ENCODE measurements around the gene MR1.

DNA sequence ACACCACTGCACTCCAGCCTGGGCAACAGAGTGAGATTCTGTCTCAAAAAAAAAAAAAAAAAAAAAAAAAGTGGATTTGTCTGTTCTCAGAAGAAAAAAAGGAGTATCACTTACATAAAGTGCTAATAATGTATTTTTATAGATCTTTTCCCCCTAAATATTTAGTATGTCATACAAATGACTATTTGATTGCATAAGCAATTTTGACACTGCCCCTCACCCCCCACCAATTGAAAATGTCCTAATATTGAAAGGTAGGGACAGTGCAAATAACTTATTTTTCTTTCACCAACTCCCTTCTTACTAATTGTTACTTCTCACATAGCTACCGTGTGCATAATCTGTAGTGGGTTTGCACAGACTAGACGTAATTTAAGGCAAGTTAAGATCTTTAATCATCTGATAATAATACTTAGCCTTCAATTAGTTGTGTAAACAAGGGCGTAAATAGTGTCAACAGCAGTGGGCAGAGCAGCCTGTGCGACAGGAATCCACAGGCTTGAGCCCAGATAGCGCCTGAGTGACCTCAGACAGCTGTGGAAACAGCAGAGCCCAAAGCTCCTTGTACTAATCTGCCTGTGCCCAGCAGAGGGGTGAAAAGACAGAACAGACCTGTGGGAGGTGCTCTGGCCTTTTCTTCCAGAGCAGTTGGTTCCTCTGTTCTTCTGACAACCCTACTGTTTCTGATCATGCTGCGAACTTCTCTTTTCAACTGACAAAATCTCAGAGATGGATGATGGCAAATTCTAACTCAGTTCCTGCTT, 50.2 kb downstream of the MR1 start:
- TF ChIP-seq, protein P1, sequence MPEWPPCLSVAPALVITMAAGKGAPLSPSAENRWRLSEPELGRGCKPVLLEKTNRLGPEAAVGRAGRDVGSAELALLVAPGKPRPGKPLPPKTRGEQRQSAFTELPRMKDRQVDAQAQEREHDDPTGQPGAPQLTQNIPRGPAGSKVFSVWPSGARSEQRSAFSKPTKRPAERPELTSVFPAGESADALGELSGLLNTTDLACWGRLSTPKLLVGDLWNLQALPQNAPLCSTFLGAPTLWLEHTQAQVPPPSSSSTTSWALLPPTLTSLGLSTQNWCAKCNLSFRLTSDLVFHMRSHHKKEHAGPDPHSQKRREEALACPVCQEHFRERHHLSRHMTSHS (tag by site-specific recombination; IDR thresholded peaks at IDR 0.05) = no peak
- no peak for TF ChIP-seq ZSCAN16 (tag by site-specific recombination; IDR thresholded peaks at IDR 0.05)
- TF ChIP-seq, protein P2, sequence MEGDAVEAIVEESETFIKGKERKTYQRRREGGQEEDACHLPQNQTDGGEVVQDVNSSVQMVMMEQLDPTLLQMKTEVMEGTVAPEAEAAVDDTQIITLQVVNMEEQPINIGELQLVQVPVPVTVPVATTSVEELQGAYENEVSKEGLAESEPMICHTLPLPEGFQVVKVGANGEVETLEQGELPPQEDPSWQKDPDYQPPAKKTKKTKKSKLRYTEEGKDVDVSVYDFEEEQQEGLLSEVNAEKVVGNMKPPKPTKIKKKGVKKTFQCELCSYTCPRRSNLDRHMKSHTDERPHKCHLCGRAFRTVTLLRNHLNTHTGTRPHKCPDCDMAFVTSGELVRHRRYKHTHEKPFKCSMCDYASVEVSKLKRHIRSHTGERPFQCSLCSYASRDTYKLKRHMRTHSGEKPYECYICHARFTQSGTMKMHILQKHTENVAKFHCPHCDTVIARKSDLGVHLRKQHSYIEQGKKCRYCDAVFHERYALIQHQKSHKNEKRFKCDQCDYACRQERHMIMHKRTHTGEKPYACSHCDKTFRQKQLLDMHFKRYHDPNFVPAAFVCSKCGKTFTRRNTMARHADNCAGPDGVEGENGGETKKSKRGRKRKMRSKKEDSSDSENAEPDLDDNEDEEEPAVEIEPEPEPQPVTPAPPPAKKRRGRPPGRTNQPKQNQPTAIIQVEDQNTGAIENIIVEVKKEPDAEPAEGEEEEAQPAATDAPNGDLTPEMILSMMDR (tag by site-specific recombination; IDR thresholded peaks at IDR 0.05) = peak; percentile 67; the same call in 1 of the 2 replicates
- no peak for TF ChIP-seq ZSCAN30 (tag by site-specific recombination; IDR thresholded peaks at IDR 0.05)
- no peak for TF ChIP-seq KLF16 (tag by site-specific recombination; IDR thresholded peaks at IDR 0.05)
- TF ChIP-seq ZBTB1 (tag by site-specific recombination; IDR thresholded peaks at IDR 0.05) = no peak
- TF ChIP-seq, protein P3, sequence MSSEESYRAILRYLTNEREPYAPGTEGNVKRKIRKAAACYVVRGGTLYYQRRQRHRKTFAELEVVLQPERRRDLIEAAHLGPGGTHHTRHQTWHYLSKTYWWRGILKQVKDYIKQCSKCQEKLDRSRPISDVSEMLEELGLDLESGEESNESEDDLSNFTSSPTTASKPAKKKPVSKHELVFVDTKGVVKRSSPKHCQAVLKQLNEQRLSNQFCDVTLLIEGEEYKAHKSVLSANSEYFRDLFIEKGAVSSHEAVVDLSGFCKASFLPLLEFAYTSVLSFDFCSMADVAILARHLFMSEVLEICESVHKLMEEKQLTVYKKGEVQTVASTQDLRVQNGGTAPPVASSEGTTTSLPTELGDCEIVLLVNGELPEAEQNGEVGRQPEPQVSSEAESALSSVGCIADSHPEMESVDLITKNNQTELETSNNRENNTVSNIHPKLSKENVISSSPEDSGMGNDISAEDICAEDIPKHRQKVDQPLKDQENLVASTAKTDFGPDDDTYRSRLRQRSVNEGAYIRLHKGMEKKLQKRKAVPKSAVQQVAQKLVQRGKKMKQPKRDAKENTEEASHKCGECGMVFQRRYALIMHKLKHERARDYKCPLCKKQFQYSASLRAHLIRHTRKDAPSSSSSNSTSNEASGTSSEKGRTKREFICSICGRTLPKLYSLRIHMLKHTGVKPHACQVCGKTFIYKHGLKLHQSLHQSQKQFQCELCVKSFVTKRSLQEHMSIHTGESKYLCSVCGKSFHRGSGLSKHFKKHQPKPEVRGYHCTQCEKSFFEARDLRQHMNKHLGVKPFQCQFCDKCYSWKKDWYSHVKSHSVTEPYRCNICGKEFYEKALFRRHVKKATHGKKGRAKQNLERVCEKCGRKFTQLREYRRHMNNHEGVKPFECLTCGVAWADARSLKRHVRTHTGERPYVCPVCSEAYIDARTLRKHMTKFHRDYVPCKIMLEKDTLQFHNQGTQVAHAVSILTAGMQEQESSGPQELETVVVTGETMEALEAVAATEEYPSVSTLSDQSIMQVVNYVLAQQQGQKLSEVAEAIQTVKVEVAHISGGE (tag by site-specific recombination; conservative IDR thresholded peaks at IDR 0.05; ENCODE audit: low read depth) = no peak
- TF ChIP-seq ZFHX2 (tag by site-specific recombination; conservative IDR thresholded peaks at IDR 0.05) = peak; percentile 36
- TF ChIP-seq, protein P4, sequence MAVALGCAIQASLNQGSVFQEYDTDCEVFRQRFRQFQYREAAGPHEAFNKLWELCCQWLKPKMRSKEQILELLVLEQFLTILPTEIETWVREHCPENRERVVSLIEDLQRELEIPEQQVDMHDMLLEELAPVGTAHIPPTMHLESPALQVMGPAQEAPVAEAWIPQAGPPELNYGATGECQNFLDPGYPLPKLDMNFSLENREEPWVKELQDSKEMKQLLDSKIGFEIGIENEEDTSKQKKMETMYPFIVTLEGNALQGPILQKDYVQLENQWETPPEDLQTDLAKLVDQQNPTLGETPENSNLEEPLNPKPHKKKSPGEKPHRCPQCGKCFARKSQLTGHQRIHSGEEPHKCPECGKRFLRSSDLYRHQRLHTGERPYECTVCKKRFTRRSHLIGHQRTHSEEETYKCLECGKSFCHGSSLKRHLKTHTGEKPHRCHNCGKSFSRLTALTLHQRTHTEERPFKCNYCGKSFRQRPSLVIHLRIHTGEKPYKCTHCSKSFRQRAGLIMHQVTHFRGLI (tag by site-specific recombination; IDR thresholded peaks at IDR 0.05) = no peak
- TF ChIP-seq ZBTB8A (tag by site-specific recombination; IDR thresholded peaks at IDR 0.05) = peak; percentile 79
- TF ChIP-seq ZBTB17 (tag by site-specific recombination; IDR thresholded peaks at IDR 0.05) = peak; percentile 85
- TF ChIP-seq ZNF701 (tag by site-specific recombination; IDR thresholded peaks at IDR 0.05) = no peak

Data from HEK293 (cell line).